DOHH2 (cell line): ENCODE data around the gene UTP18.

Experiments
- H3F3A ChIP-seq: fragments of 200-600 bp; sonication (generic), shearing (Covaris generic); 2 replicates; pipeline ENCODE4 v1.6.0; 2016; ENCODE audit warnings: antibody characterized with exemption, mild to moderate bottlenecking; ENCODE audit not compliant: control insufficient read depth, insufficient read depth
- H3K27ac ChIP-seq: fragments of 200-600 bp; sonication (generic); 2 replicates; pipeline ENCODE4 v1.5.1; 2014; ENCODE audit warnings: low read depth, mild to moderate bottlenecking, low read length, moderate library complexity
- H3K27me3 ChIP-seq: fragments of 200-600 bp; sonication (generic); 2 replicates; pipeline ENCODE4 v1.6.1; 2014; ENCODE audit warnings: mild to moderate bottlenecking, low read length, mixed read lengths; ENCODE audit not compliant: control insufficient read depth
- H3K36me3 ChIP-seq: fragments of 200-600 bp; sonication (generic); 2 replicates; pipeline ENCODE4 v1.6.1; 2014; ENCODE audit warnings: mild to moderate bottlenecking, low read length, moderate library complexity, mixed read lengths; ENCODE audit not compliant: control insufficient read depth
- H3K4me1 ChIP-seq: fragments of 200-600 bp; sonication (generic); 2 replicates; pipeline ENCODE4 v1.6.1; 2014; ENCODE audit warnings: mild to moderate bottlenecking, low read length, mixed read lengths; ENCODE audit not compliant: control insufficient read depth
- H3K4me2 ChIP-seq: fragments of 200-600 bp; sonication (generic); 2 replicates; pipeline ENCODE4 v1.6.0; 2014; ENCODE audit warnings: mild to moderate bottlenecking, low read length, moderate library complexity
- H3K4me3 ChIP-seq: fragments of 200-600 bp; sonication (generic); 2 replicates; pipeline ENCODE4 v1.5.1; 2014; ENCODE audit warnings: mild to moderate bottlenecking, low read length, mixed read lengths
- H3K79me2 ChIP-seq: fragments of 200-600 bp; sonication (generic); 2 replicates; pipeline ENCODE4 v1.6.1; 2014; ENCODE audit warnings: mild to moderate bottlenecking, low read length, mixed read lengths; ENCODE audit not compliant: control insufficient read depth
- H3K9me2 ChIP-seq: fragments of 200-600 bp; sonication (generic); replicated peaks from 2 replicates; pipeline ENCODE4 v1.6.1; 2014; ENCODE audit warnings: mild to moderate bottlenecking, low read length, mixed read lengths; ENCODE audit not compliant: control insufficient read depth
- H3K9me3 ChIP-seq: fragments of 200-600 bp; sonication (generic); 2 replicates; pipeline ENCODE4 v1.6.1; 2014; ENCODE audit warnings: antibody characterized with exemption, low read length, mixed read lengths; ENCODE audit not compliant: control insufficient read depth, insufficient read depth
- H4K20me1 ChIP-seq: fragments of 200-600 bp; sonication (generic); 2 replicates; pipeline ENCODE4 v1.6.0; 2014; ENCODE audit warnings: low read depth, mild to moderate bottlenecking, antibody characterized with exemption, low read length, moderate library complexity; ENCODE audit not compliant: control insufficient read depth, insufficient read depth
- EZH2phosphoT487 ChIP-seq: fragments of 200-600 bp; sonication (generic); IDR thresholded peaks from 2 replicates; pipeline ENCODE4 v1.6.1; 2017; ENCODE audit warnings: borderline replicate concordance, mild to moderate bottlenecking, antibody characterized with exemption, low read length, moderate library complexity, mixed read lengths
- TF ChIP-seq, protein P1 (sequence below): fragments of 200-600 bp; sonication (generic); IDR thresholded peaks from one replicate; pipeline ENCODE4 v1.5.1; 2014; ENCODE audit warnings: antibody characterized with exemption, mild to moderate bottlenecking, low read depth, low read length; ENCODE audit not compliant: poor library complexity, severe bottlenecking

Gene UTP18

DNA sequence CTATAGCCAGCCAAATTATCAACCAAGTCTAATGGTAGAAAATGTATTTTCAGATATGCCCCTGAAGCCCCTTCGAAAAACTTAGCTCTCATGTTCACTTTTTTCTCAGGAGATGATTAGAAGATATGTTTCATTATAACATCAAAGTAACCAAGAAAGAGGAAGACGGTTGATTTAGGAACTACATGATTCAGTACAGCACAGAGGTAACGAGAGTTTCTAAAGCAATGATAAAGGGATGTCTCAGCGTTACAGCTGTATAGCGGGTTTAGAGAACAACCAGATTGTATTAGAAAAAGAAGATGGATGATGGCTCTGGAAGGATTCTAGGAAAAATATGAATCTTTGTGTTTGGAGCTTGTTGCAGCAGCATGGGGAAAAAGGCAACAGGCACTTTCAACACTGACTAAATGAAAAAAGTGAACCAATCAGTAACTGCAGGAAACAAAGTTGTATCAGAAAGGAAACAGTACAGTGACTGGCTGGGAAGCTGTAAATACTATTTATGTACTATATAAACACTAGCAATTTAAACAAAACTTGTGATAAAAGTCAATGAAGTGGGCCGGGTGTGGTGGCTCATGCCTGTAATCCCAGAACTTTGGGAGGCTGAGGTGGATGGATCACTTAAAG lies 22.0 kb upstream of the UTP18 start:
- H3K9me3 ChIP-seq, result no peaks in the 10 kb centered on the region
- H3K79me2 ChIP-seq, result peaks cover 60% of the 10 kb centered on the region

GRCh38 chr17:51240275-51240674 lies 20.1 kb upstream of the UTP18 start:
- no peak overlapping the region for H3K4me3 ChIP-seq
- no peak overlapping the region for H3K27ac ChIP-seq
- H3K9me2 ChIP-seq, result no peaks in the 10 kb centered on the region
- peaks cover 21% of the 10 kb centered on the region for H3K4me1 ChIP-seq
- no peaks in the 10 kb centered on the region for H3K27me3 ChIP-seq
- TF ChIP-seq, protein P1, sequence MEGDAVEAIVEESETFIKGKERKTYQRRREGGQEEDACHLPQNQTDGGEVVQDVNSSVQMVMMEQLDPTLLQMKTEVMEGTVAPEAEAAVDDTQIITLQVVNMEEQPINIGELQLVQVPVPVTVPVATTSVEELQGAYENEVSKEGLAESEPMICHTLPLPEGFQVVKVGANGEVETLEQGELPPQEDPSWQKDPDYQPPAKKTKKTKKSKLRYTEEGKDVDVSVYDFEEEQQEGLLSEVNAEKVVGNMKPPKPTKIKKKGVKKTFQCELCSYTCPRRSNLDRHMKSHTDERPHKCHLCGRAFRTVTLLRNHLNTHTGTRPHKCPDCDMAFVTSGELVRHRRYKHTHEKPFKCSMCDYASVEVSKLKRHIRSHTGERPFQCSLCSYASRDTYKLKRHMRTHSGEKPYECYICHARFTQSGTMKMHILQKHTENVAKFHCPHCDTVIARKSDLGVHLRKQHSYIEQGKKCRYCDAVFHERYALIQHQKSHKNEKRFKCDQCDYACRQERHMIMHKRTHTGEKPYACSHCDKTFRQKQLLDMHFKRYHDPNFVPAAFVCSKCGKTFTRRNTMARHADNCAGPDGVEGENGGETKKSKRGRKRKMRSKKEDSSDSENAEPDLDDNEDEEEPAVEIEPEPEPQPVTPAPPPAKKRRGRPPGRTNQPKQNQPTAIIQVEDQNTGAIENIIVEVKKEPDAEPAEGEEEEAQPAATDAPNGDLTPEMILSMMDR, result no peak
- no peak for TF ChIP-seq EZH2phosphoT487
- H3K9me3 ChIP-seq, result no peaks in the 10 kb centered on the region
- peaks cover 14% of the 10 kb centered on the region for H3K36me3 ChIP-seq
- H3F3A ChIP-seq, result peaks cover 8% of the 10 kb centered on the region
- no peaks in the 10 kb centered on the region for H4K20me1 ChIP-seq
- no peak overlapping the region for H3K4me2 ChIP-seq
- peaks cover 44% of the 10 kb centered on the region for H3K79me2 ChIP-seq

More for the DNA sequence above, 22.0 kb upstream of the UTP18 start:
- H3K27ac ChIP-seq, result peak overlapping the region; percentile 47
- peak overlapping the region; percentile 69 for H3K4me2 ChIP-seq
- H3K4me1 ChIP-seq, result peaks cover 21% of the 10 kb centered on the region
- H4K20me1 ChIP-seq, result no peaks in the 10 kb centered on the region
- H3F3A ChIP-seq, result peaks cover 8% of the 10 kb centered on the region
- H3K4me3 ChIP-seq, result peak overlapping the region; percentile 51
- no peaks in the 10 kb centered on the region for H3K9me2 ChIP-seq
- H3K36me3 ChIP-seq, result peaks cover 14% of the 10 kb centered on the region
- H3K27me3 ChIP-seq, result no peaks in the 10 kb centered on the region
- no peak for TF ChIP-seq EZH2phosphoT487
- TF ChIP-seq, protein P1, result no peak

- peaks cover 13% of the 10 kb centered on the region for H3K79me2 ChIP-seq
- TF ChIP-seq, protein P1, result no peak
- TF ChIP-seq EZH2phosphoT487, result no peak
These were observed 16.3 kb upstream of the UTP18 start for GRCh38 chr17:51244041-51244440.

More at GRCh38 chr17:51244041-51244440, 16.3 kb upstream of the UTP18 start:
- H3K4me2 ChIP-seq, result no peak overlapping the region
- peaks cover 13% of the 10 kb centered on the region for H3K36me3 ChIP-seq
- peaks cover 8% of the 10 kb centered on the region for H3F3A ChIP-seq
- H3K4me3 ChIP-seq, result no peak overlapping the region
- H4K20me1 ChIP-seq, result no peaks in the 10 kb centered on the region
- H3K9me3 ChIP-seq, result no peaks in the 10 kb centered on the region
- H3K4me1 ChIP-seq, result peaks cover 7% of the 10 kb centered on the region
- no peaks in the 10 kb centered on the region for H3K9me2 ChIP-seq
- H3K27me3 ChIP-seq, result no peaks in the 10 kb centered on the region
- H3K27ac ChIP-seq, result no peak overlapping the region
